GM10266 (cell line): Measurements from ENCODE around the gene IFT81.

Source experiments
- DNase-seq: peaks from one replicate; pipeline ENCODE4 v3.0.0; 2012; ENCODE audit errors: extremely low spot score
- TF ChIP-seq, protein P1 (sequence below): IDR thresholded peaks from 2 replicates; pipeline ENCODE4 v1.5.1; 2012; ENCODE audit warnings: mild to moderate bottlenecking, low read depth; ENCODE audit not compliant: control insufficient read depth, insufficient read depth; ENCODE audit errors: missing control alignments

IFT81 gene

DNA sequence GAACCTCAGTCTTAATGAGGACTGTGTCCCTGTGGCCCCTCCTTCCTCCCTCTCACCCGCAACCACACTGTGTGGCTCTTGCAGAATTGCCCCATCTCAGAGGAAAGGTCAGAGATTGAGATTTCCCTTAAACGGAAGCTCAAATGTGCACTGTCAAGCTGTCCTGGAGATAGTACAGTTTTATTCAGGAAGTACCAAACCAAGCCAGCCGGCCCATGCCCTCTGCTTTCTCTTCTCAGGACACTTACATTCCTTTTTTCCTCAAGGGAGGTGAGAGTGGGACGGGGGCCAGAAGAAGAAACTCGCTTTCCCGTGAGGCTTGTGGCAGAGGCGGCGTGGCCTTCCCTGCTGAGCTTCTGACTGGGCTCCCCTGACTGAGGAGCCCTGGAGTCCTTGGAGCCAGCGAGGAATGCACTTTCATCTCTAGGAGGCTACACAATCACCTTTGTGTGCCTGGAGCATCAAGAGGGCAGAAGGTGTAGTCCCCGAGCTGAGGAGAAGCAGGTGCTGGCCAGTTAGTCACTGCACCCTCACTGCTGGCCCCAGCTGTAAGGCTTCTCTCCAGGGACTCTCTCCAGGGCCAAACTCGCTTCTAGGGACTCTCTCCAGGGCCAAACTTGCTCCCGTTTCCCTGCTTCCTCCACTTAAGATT, 132.7 kb downstream of the IFT81 start:
- TF ChIP-seq, protein P1, sequence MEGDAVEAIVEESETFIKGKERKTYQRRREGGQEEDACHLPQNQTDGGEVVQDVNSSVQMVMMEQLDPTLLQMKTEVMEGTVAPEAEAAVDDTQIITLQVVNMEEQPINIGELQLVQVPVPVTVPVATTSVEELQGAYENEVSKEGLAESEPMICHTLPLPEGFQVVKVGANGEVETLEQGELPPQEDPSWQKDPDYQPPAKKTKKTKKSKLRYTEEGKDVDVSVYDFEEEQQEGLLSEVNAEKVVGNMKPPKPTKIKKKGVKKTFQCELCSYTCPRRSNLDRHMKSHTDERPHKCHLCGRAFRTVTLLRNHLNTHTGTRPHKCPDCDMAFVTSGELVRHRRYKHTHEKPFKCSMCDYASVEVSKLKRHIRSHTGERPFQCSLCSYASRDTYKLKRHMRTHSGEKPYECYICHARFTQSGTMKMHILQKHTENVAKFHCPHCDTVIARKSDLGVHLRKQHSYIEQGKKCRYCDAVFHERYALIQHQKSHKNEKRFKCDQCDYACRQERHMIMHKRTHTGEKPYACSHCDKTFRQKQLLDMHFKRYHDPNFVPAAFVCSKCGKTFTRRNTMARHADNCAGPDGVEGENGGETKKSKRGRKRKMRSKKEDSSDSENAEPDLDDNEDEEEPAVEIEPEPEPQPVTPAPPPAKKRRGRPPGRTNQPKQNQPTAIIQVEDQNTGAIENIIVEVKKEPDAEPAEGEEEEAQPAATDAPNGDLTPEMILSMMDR = no peak
- DNase-seq = no peak

DNA sequence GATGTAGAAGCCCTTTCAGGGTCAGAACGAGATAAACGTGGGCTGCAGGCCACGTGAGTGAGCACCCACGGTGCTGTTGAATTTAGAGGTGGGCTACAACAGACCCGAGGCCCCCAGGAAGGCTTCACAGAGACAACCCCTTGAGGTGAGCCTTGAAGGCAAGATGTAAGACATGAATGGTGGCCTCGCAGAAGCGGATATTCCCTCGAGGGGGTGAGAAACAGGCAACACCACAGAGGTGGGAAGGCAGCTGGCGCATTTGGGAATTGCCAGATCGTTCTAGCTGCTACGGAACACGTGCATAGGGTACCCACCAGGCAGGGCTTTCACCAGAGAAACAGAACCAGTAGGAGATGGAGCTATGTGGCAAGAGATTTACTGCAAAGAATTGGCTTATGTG, 134.3 kb downstream of the IFT81 start:
- DNase-seq = no peak
- TF ChIP-seq, protein P1 = no peak

DNA sequence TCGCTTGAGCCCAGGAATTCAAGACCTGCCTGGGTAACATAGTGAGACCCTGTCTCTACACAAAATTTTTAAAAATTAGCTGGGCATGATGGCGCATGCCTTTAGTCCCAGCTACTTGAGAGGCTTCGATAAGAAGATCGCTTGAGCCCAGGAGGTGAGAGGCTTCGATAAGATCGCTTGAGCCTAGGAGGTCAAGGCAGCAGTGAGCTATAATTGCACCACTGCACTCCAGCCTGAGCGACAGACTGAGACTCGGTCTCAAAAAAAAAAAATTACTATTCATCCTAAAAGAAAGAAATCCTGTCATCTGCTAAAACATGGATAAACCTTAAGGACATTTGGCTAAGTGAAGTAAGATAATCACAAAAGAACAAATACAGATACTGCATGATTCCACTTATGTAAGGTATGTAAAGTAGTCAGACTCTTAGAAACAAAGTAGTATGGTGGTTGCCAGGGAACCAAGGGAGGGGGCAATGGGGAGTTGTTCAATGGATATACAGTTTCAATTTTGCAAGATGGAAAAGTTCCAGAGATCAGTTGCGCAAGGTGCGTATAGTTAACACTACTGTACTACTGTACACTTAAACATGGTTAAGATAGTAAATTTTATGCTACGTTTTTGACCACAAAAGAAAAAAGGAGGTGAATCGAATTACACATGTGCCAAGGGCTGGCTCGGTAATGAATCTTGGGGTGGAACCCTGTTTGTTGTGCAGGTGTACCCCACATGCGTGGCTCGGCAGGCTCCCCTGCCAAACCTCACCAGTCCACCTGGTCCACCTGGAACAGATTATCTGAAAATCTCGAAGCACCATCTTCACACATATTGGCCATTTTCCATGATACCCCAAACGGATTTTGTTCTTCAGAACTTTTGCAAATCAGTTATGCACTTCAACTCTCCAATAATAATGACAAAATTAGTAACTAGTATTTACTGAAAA, 138.6 kb downstream of the IFT81 start:
- DNase-seq = no peak
- TF ChIP-seq, protein P1 = no peak

DNA sequence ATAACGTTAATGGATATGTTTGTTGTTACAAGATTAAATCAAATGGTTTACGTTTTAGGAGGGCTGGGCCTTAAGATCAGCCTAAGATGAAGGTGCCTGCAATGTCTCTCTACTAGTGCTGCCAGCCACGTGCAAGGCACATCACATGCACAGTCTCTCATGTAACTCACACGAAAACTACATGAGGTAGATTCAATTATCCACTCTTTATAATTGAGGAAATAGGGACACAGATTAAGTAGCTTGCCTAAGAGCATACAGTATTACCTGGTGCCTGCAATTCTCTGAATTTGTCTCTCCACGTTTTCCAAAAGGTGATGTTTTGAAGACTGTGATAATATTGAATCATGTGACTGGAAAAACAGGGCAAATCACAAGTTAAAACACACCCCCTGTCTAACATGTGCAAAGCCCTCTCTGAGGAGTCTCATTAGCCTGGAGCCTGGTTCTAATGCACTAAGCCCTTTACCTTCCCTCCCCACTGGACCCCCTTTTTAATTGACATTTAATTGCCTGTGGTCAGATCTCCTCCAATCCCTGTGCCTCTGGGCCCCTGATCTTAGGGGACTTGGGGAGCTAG, 142.3 kb downstream of the IFT81 start:
- TF ChIP-seq, protein P1 = no peak
- DNase-seq = no peak

DNA sequence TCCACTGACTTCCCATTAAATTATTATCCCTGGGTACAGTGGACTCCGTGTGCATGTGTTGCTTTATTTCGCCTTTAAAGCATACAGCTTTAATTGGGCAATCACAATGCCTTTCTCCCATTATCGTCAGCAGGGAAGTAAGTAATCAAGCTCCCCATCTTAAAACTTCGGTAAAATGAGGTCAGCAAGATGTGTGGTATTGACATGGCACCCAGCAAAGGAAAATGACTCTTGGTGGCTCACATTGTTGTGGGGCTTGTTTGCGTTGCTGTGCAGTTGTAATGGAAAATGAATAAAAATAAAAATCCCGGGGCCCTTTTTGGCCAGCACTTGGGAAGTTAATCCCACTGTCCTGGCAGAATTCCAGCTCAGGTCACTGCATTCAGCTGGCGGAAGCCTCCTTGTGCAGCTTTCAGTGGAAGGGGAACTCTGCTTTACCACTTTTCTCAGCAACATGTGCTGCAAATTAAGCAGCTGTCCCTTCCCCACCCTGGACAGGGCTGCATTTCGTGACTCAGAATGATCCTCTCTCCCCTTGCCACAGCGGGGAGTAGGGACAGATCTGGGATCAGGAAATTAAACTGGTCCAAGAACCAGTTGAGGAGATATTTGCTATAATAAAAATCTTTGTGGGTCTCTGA, 142.9 kb downstream of the IFT81 start:
- TF ChIP-seq, protein P1 = no peak

More for the DNA sequence above, 142.9 kb downstream of the IFT81 start:
- DNase-seq = no peak
